H9 (cell line): ENCODE data around the gene ARL5B. TPM values are rescaled to one million over a fixed set of nuclear protein-coding genes. Genes with fewer than 3 reads are reported as not detected.

Experiments used
- DNase-seq: peaks from one replicate; pipeline ENCODE4 v3.0.0-alpha.2; 2017
- H2AFZ ChIP-seq: one replicate; pipeline ENCODE4 v1.6.1; 2013; ENCODE audit warnings: mild to moderate bottlenecking, low read length, control low read depth, moderate library complexity
- H2AK5ac ChIP-seq: 2 replicates; pipeline ENCODE4 v1.6.1; 2013; ENCODE audit warnings: low read length, control low read depth, mixed read lengths; ENCODE audit not compliant: insufficient read length
- H2BK120ac ChIP-seq: one replicate; pipeline ENCODE4 v1.6.1; 2013; ENCODE audit warnings: low read depth, mild to moderate bottlenecking, low read length, control low read depth, inconsistent platforms; ENCODE audit not compliant: poor library complexity, severe bottlenecking
- H2BK12ac ChIP-seq: 2 replicates; pipeline ENCODE4 v1.6.1; 2013; ENCODE audit warnings: low read length, control low read depth, mixed read lengths, low read depth; ENCODE audit not compliant: insufficient read length
- H2BK15ac ChIP-seq: 2 replicates; pipeline ENCODE4 v1.6.1; 2013; ENCODE audit warnings: low read depth, low read length, control low read depth
- H2BK20ac ChIP-seq: one replicate; pipeline ENCODE4 v1.6.1; 2013; ENCODE audit warnings: low read depth, mild to moderate bottlenecking, low read length, control low read depth, inconsistent platforms; ENCODE audit not compliant: poor library complexity, severe bottlenecking
- H2BK5ac ChIP-seq: 2 replicates; pipeline ENCODE4 v1.6.1; 2013; ENCODE audit warnings: low read length, control low read depth, mixed read lengths; ENCODE audit not compliant: insufficient read length
- H3K14ac ChIP-seq: 2 replicates; pipeline ENCODE4 v1.6.1; 2013; ENCODE audit warnings: low read length, control low read depth; ENCODE audit not compliant: insufficient read depth
- H3K18ac ChIP-seq: 2 replicates; pipeline ENCODE4 v1.6.1; 2013; ENCODE audit warnings: low read depth, mild to moderate bottlenecking, mixed read lengths, low read length, control low read depth; ENCODE audit not compliant: insufficient read length
- H3K23ac ChIP-seq: 2 replicates; pipeline ENCODE4 v1.6.1; 2013; ENCODE audit warnings: low read length, control low read depth, mixed read lengths, low read depth; ENCODE audit not compliant: insufficient read length
- H3K23me2 ChIP-seq: 2 replicates; pipeline ENCODE4 v1.6.1; 2013; ENCODE audit warnings: low read depth, mild to moderate bottlenecking, mixed read lengths, low read length, control low read depth; ENCODE audit not compliant: insufficient read length, poor library complexity, severe bottlenecking
- H3K27ac ChIP-seq: 2 replicates; pipeline ENCODE4 v1.5.1; 2013; ENCODE audit warnings: low read length, control low read depth, mixed read lengths, low read depth; ENCODE audit not compliant: insufficient read length
- H3K27me3 ChIP-seq: 2 replicates; pipeline ENCODE4 v1.6.1; 2013; ENCODE audit warnings: low read length, control low read depth, inconsistent platforms; ENCODE audit not compliant: insufficient read depth
- H3K4ac ChIP-seq: 2 replicates; pipeline ENCODE4 v1.6.1; 2013; ENCODE audit warnings: low read depth, mild to moderate bottlenecking, control low read depth, inconsistent platforms, low read length, moderate library complexity
- H3K4me1 ChIP-seq: 2 replicates; pipeline ENCODE4 v1.6.1; 2013; ENCODE audit warnings: low read length, control low read depth, inconsistent platforms; ENCODE audit not compliant: insufficient read depth
- H3K4me2 ChIP-seq: 2 replicates; pipeline ENCODE4 v1.6.1; 2013; ENCODE audit warnings: low read length, control low read depth, mixed read lengths; ENCODE audit not compliant: insufficient read length, insufficient read depth
- H3K56ac ChIP-seq: 2 replicates; pipeline ENCODE4 v1.6.1; 2013; ENCODE audit warnings: low read depth, mild to moderate bottlenecking, mixed read lengths, low read length, control low read depth; ENCODE audit not compliant: insufficient read length
- H3K79me1 ChIP-seq: 2 replicates; pipeline ENCODE4 v1.6.1; 2013; ENCODE audit warnings: low read depth, mild to moderate bottlenecking, moderate library complexity, low read length, control low read depth, inconsistent platforms; ENCODE audit not compliant: insufficient read depth, poor library complexity, severe bottlenecking
- H3K79me2 ChIP-seq: 2 replicates; pipeline ENCODE4 v1.6.1; 2013; ENCODE audit warnings: low read length, control low read depth, inconsistent platforms; ENCODE audit not compliant: insufficient read depth
- H3K9ac ChIP-seq: 2 replicates; pipeline ENCODE4 v1.6.1; 2013; ENCODE audit warnings: low read length, control low read depth, mixed read lengths; ENCODE audit not compliant: insufficient read length; ENCODE audit errors: extremely low read depth
- H3K9me3 ChIP-seq: one replicate; pipeline ENCODE4 v1.6.1; 2013; ENCODE audit warnings: low read depth, low read length, inconsistent platforms; ENCODE audit not compliant: control insufficient read depth
- H3T11ph ChIP-seq: one replicate; pipeline ENCODE4 v1.6.1; 2013; ENCODE audit warnings: mild to moderate bottlenecking, low read length, control low read depth, inconsistent platforms
- H4K20me1 ChIP-seq: one replicate; pipeline ENCODE4 v1.6.1; 2013; ENCODE audit not compliant: control insufficient read depth, insufficient read length, insufficient read depth
- H4K5ac ChIP-seq: 2 replicates; pipeline ENCODE4 v1.6.1; 2013; ENCODE audit warnings: low read depth, mild to moderate bottlenecking, mixed read lengths, low read length, control low read depth; ENCODE audit not compliant: insufficient read length
- H4K8ac ChIP-seq: replicated peaks from 2 replicates; pipeline ENCODE4 v1.6.1; 2013; ENCODE audit warnings: low read length, control low read depth, mixed read lengths, low read depth; ENCODE audit not compliant: insufficient read length
- H4K91ac ChIP-seq: 2 replicates; pipeline ENCODE4 v1.6.1; 2013; ENCODE audit warnings: low read depth, mild to moderate bottlenecking, moderate library complexity, mixed read lengths, low read length, control low read depth; ENCODE audit not compliant: insufficient read length
- H3K27ac Mint-ChIP-seq, 3 experiments: 2 replicates in 2 of 3; 3 replicates in 1 of 3; pipeline ENCODE4 v1.8.0; 2020 to 2021; ENCODE audit warnings: mixed read lengths in 3 of 3, mild to moderate bottlenecking in 1 of 3, moderate library complexity in 1 of 3
- H3K27me3 Mint-ChIP-seq: 2 replicates; pipeline ENCODE4 v1.8.0; 2021; ENCODE audit warnings: low read depth, mild to moderate bottlenecking, moderate library complexity, mixed read lengths
- H3K36me3 Mint-ChIP-seq, 3 experiments: 2 replicates in 2 of 3; 3 replicates in 1 of 3; pipeline ENCODE4 v1.8.0; 2020 to 2021; ENCODE audit warnings: low read depth in 3 of 3, mixed read lengths in 3 of 3; ENCODE audit not compliant: insufficient read depth in 1 of 3
- H3K4me1 Mint-ChIP-seq, 2 experiments: 2 replicates each; pipeline ENCODE4 v1.8.0; 2020; ENCODE audit warnings: mixed read lengths in 2 of 2
- H3K4me3 Mint-ChIP-seq, 2 experiments: 2 replicates in 1 of 2; 3 replicates in 1 of 2; pipeline ENCODE4 v1.8.0; 2020 to 2021; ENCODE audit warnings: mild to moderate bottlenecking in 2 of 2, mixed read lengths in 2 of 2, moderate library complexity in 1 of 2
- H3K9me3 Mint-ChIP-seq, 2 experiments: 2 replicates in 1 of 2; 3 replicates in 1 of 2; pipeline ENCODE4 v1.8.0; 2020; ENCODE audit warnings: mild to moderate bottlenecking in 2 of 2, mixed read lengths in 2 of 2, moderate library complexity in 1 of 2
- WGBS: extraction: QIAGEN DNeasy Blood & Tissue Kit; methylation state at CpG from one replicate; pipeline ENCODE4 v1.1.7; 2013; ENCODE audit warnings: missing lambda C conversion rate, low lambda C conversion rate, mixed read lengths; ENCODE audit not compliant: insufficient read length; ENCODE audit errors: extremely low coverage; 5-methylcytosine and 5-hydroxymethylcytosine counted together
- total RNA-seq: library from RNA; stranded (reverse); gene quantifications from 2 replicates; pipeline ENCODE4 v1.2.1, GENCODE V29; 2021
- TF ChIP-seq, protein P1 (sequence below): fragments of 200-600 bp; sonication (generic); conservative IDR thresholded peaks from 3 replicates; pipeline ENCODE4 v1.8.0; 2021; ENCODE audit warnings: antibody characterized with exemption, mild to moderate bottlenecking

ARL5B gene
- total RNA-seq, 1 experiment from 2014 or later = 33.9 TPM

DNA sequence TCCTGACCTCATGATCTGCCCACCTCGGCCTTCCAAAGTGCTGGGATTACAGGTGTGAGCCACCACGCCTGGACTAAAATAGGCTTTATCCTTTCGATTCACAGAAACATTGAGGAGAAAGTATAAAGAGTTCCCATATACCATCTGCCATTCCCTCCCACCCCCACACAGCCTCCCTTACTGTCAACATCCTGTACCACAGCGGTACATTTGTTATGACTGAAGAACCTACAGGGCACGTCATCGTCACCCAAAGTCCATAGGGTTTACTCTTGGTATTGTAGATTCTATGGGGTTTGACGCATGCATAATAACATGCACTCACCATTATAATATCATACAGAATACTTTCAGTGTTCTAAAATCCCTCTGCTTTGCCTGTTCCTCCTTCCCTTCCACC is 28.0 kb downstream of the ARL5B start:
- H3K18ac ChIP-seq = no peak overlapping the region
- H2BK20ac ChIP-seq = no peak overlapping the region
- H4K5ac ChIP-seq = no peak overlapping the region
- Mint-ChIP-seq H3K4me3 (no peak overlapping the region), H3K27ac (no peak overlapping the region), H3K9me3 (no peaks in the 10 kb centered on the region), H3K27me3 (no peaks in the 10 kb centered on the region), H3K4me1 (peaks cover 10 to 11% of the 10 kb centered on the region in 2 experiments), H3K36me3 (peaks cover 0 to 5% (median 0%) of the 10 kb centered on the region in 3 experiments; a peak in 2 of 7 replicates)
- no peak overlapping the region for H2BK15ac ChIP-seq
- H3K14ac ChIP-seq = no peak overlapping the region
- TF ChIP-seq, protein P1, sequence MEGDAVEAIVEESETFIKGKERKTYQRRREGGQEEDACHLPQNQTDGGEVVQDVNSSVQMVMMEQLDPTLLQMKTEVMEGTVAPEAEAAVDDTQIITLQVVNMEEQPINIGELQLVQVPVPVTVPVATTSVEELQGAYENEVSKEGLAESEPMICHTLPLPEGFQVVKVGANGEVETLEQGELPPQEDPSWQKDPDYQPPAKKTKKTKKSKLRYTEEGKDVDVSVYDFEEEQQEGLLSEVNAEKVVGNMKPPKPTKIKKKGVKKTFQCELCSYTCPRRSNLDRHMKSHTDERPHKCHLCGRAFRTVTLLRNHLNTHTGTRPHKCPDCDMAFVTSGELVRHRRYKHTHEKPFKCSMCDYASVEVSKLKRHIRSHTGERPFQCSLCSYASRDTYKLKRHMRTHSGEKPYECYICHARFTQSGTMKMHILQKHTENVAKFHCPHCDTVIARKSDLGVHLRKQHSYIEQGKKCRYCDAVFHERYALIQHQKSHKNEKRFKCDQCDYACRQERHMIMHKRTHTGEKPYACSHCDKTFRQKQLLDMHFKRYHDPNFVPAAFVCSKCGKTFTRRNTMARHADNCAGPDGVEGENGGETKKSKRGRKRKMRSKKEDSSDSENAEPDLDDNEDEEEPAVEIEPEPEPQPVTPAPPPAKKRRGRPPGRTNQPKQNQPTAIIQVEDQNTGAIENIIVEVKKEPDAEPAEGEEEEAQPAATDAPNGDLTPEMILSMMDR = no peak
- H3K4me2 ChIP-seq = no peak overlapping the region
- no peak overlapping the region for H4K91ac ChIP-seq
- no peak for DNase-seq
- no peaks in the 10 kb centered on the region for H4K20me1 ChIP-seq
- no peak overlapping the region for H2BK12ac ChIP-seq
- H3K79me2 ChIP-seq = no peaks in the 10 kb centered on the region
- H3K4ac ChIP-seq = no peak overlapping the region
- H2BK120ac ChIP-seq = no peak overlapping the region
- H3K27ac ChIP-seq = no peak overlapping the region
- H3K4me1 ChIP-seq = no peaks in the 10 kb centered on the region
- H3K79me1 ChIP-seq = no peaks in the 10 kb centered on the region
- WGBS = no CpG with 5 or more reads among the region's 7 CpGs
- no peak overlapping the region for H2AK5ac ChIP-seq
- H3K56ac ChIP-seq = no peak overlapping the region
- no peaks in the 10 kb centered on the region for H3K23me2 ChIP-seq
- no peak overlapping the region for H3K9ac ChIP-seq
- H3K27me3 ChIP-seq = no peaks in the 10 kb centered on the region
- no peak overlapping the region for H2BK5ac ChIP-seq
- no peak overlapping the region for H2AFZ ChIP-seq
- H4K8ac ChIP-seq = no peak overlapping the region
- H3K23ac ChIP-seq = no peak overlapping the region
- H3T11ph ChIP-seq = no peak overlapping the region
- H3K9me3 ChIP-seq = no peaks in the 10 kb centered on the region
